GM18505 (cell line): ENCODE measurements around the gene COQ8B.

Experiments
- ATAC-seq: cut with Tn5 transposase; IDR thresholded peaks from one replicate; pipeline ENCODE4 v1.9.1; 2021; ENCODE audit not compliant: unreplicated experiment
- POLR2A ChIP-seq: IDR thresholded peaks from 4 replicates; pipeline ENCODE4 v1.6.1; 2011; ENCODE audit warnings: borderline replicate concordance; ENCODE audit not compliant: insufficient read depth, insufficient read length; ENCODE audit errors: extremely low read depth

Gene COQ8B

DNA sequence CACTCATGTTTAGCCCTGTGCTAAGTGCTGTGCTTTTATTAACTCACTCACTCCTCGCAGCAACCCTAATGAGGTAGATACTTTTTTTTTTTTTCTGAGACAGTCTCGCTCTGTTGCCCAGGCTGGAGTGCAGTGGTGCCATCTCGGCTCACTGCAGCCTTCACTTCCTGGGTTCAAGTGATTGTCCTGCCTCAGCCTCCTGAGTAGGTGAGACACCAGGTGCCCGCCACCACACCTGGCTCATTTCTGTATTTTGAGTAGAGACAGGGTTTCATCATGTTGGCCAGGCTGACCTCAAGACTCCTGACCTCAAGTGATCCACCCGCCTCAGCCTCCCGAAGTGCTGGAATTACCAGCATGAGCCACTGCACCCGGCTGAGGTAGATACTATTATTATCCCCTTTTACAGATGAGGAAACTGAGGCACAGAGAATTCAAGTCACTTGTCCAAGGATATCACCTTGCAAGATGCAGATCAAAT lies 2.8 kb upstream of the COQ8B start:
- TF ChIP-seq POLR2A: no peak
- ATAC-seq: no peak

GRCh38 chr19:40718774-40719391 lies 2.2 kb upstream of the COQ8B start:
- ATAC-seq: no peak
- TF ChIP-seq POLR2A: no peak

- no peak for TF ChIP-seq POLR2A
- no peak for ATAC-seq
These were observed 1.4 kb upstream of the COQ8B start for GRCh38 chr19:40717880-40718773.

GRCh38 chr19:40717325-40717879 lies 716 bp upstream of the COQ8B start:
- no peak for ATAC-seq
- no peak for TF ChIP-seq POLR2A

DNA sequence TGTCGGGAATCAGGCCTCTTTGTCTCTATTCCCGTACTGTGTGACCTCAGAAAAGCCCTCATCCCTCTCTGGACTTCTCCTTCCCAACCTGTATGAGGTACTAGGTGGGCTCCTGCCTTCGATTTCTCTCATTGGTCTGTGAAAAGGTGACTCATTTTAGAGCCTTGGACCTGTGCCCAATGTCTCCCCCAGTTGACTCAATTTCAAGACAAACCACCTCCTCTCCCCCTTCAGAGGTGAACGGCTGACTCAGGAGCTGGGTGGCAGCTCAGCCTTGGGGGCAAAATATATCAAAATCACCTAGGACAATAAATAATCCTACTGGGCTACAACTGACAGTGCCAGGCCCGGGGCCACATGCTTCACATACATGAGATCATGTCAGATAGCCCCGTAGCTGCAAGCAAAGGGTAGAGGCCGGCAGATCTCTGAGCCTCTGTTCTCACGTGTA lies 630 bp downstream of the COQ8B start:
- TF ChIP-seq POLR2A: no peak
- ATAC-seq: no peak

GRCh38 chr19:40714441-40715299 lies 2.0 kb downstream of the COQ8B start:
- TF ChIP-seq POLR2A: peak; percentile 40
- peak; percentile 40 for ATAC-seq

GRCh38 chr19:40713939-40714338 lies 2.7 kb downstream of the COQ8B start:
- no peak for ATAC-seq
- no peak for TF ChIP-seq POLR2A

GRCh38 chr19:40709817-40710216 lies 6.9 kb downstream of the COQ8B start:
- TF ChIP-seq POLR2A: no peak
- no peak for ATAC-seq

DNA sequence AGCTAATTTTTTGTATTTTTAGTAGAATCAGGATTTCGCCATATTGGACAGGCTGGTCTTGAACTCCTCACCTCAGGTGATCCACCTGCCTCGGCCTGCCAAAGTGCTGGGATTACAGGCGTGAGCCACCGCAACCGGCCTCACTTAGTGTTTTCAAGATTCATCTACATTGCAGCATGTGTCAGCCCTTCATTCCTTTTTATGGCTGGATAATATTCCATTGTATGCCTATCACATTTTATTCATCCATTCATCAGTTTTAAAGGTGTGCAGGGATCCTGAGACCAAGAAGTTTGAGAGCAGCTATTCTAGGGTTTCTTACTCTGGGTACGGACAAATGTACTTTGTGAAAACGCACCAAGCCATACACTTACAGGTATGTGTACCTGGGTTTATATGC lies 9.1 kb downstream of the COQ8B start:
- TF ChIP-seq POLR2A: no peak
- ATAC-seq: no peak

DNA sequence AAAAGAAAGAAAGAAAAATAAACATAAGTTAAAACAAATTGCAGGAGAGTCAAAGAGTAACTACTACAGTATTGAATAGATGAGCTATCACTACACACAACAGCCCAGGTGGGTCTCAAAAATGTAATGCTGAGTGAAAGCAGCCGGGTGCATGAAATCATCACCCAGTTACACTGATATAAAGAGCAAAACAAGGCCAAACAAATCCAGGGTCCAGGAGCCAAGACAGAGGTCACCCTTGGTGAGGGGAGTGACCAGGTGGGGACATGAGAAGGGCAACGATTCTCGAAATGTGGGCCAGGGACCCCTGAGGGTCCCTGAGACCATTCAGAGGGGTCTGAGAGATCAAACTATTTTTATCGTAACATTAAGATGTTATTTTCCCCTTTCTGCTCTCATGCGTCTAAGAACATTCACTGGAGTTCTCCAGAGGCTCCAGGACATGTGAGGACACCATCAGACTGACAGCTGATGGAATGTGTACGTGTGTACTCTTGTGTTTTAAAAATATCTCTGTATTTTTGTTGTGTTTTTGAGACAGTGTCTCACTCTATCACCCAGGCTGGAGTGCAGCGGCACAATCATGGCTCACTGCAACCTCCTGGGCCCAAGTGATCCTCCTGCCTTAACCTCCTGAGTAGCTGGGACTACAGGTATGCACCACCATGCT lies 10.6 kb downstream of the COQ8B start:
- TF ChIP-seq POLR2A: no peak
- no peak for ATAC-seq

DNA sequence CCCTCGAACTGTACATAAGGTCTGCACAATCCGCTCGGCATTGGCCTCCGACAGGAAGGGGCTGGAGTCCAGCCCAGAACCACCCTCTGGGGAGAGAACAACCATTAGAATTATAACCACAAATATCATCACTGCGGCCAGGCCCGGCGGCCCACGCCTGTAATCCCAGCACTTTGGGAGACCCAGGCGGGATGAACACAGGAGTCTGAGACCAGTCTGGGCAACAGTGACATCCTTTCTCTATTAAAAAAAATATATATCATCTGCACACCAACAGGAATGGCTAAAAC lies 11.4 kb downstream of the COQ8B start:
- no peak for TF ChIP-seq POLR2A
- no peak for ATAC-seq

DNA sequence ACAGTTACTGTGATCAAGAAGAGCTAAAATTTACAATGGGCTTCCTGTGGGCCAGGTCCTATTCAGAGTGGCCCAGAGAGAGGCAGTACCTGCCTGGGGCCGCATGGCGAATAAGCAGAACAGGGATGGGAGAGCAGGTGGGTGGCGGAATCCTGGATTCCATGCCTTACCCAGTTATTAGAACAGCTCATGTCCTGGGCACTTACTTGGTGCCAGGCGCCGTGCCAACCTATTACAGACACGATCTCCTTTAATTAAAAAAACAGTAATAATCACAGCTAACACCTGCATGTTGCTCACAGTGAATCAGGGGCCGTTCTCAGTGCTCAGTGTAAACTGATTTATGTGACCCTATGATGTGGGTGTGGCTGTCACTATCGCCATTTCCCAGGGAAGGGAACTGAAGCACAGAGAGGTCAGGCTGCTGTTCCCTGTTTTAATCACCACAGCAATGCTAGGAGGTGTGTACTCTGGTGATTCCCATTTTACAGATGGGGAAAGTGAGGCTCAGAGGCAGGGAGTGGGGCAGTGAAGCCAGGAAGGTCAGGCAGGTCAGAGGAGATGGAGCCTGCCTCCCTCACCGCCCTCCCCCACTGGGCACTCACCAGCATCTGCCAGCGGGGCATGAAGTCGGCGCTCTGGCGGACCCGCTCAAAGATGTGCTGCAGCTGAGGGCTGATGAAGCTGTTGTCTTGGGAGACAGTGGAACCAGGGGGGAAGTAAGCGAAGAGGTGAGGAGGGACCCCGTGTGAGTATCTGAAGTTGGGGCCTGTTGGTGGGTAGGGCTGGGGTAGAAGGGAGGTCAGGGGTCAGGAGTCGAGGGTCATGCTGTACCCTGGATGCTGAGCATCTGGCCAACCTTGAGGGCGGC lies 12.0 kb downstream of the COQ8B start:
- no peak for ATAC-seq
- no peak for TF ChIP-seq POLR2A
